Fibroblast of lung (primary cell): ENCODE measurements around the gene RPP40.

Experiments
- CTCF ChIP-seq, 2 donors: IDR thresholded peaks in 1 of 2; conservative IDR thresholded peaks in 1 of 2; 1 replicate in 1 of 2; 2 replicates in 1 of 2; pipeline ENCODE4 v1.5.1; 2011 to 2012; ENCODE audit warnings: low read length in 2 of 2, control low read depth in 1 of 2, inconsistent platforms in 1 of 2, low read depth in 1 of 2, mild to moderate bottlenecking in 1 of 2
- EZH2 ChIP-seq: IDR thresholded peaks from 2 replicates; pipeline ENCODE4 v1.5.1; 2012; ENCODE audit warnings: low read length, control low read depth, mild to moderate bottlenecking; ENCODE audit errors: missing control alignments

DNA sequence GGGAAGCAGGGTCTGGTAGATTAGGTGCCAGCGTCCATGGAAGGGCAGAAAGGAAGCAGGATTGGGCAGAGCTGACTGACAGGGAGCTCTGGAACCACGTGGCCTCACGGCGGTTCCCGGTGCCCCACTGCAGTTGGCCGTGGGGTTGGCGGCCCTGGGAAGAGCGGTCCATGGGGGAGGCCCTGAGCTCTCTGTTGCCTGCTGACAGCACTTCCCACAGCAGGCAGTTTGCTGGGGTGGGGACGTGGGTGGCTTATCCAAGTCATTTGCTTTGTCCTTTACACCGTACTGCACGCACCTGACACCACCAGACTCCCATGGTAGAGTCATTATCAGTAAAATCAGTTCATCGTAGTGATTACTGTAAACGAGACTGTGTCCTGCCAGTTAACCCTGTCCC, 56.1 kb downstream of the RPP40 start:
- TF ChIP-seq CTCF (conservative IDR thresholded peaks at IDR 0.05 in 1 of 2, IDR thresholded peaks at IDR 0.05 in 1 of 2; ENCODE audit: low read depth in 1 of 2, low read length in 2 of 2) (no peak), EZH2 (no peak)
